Activated T-helper 2 cell treated with anti-CD3 and anti-CD28 coated beads, Interferon-gamma antibody, Interleukin-2, Interleukin-4, amounts not matched to agents 10 μg/mL and 5 μg/mL and 100 μg/mL, durations not matched to agents 14 hours and 24 hours and 36 hours (primary cell): Measurements from ENCODE around the gene DIAPH2. TPM values are rescaled to one million over a fixed set of nuclear protein-coding genes. Genes with fewer than 3 reads are reported as not detected.

Experiments
- DNase-seq: peaks from one replicate; pipeline ENCODE4 v3.0.0; 2021; ENCODE audit warnings: low spot score
- H3K27ac Mint-ChIP-seq: one replicate; pipeline ENCODE4 v1.8.0; 2021; ENCODE audit warnings: mixed read lengths
- H3K27me3 Mint-ChIP-seq: one replicate; pipeline ENCODE4 v1.8.0; 2021; ENCODE audit warnings: low read depth, mixed read lengths
- H3K36me3 Mint-ChIP-seq: one replicate; pipeline ENCODE4 v1.8.0; 2021; ENCODE audit warnings: low read depth, mixed read lengths
- H3K4me1 Mint-ChIP-seq: one replicate; pipeline ENCODE4 v1.8.0; 2021; ENCODE audit warnings: low read depth, mixed read lengths
- H3K4me3 Mint-ChIP-seq: one replicate; pipeline ENCODE4 v1.8.0; 2021; ENCODE audit warnings: low read depth, mild to moderate bottlenecking, moderate library complexity, mixed read lengths
- H3K9me3 Mint-ChIP-seq: one replicate; pipeline ENCODE4 v1.8.0; 2021; ENCODE audit warnings: mixed read lengths
- intact Hi-C: fragments of 100-400 bp; cut with micrococcal nuclease; formaldehyde crosslinking; loops from one replicate; pipeline ENCODE4 v1.15.1; 2023
- total RNA-seq: library from RNA; stranded (reverse); gene quantifications from 2 replicates; pipeline ENCODE4 v1.2.3, GENCODE V29; 2022

Gene DIAPH2
- total RNA-seq, 1 donor from 2014 or later: 14.9 TPM

DNA sequence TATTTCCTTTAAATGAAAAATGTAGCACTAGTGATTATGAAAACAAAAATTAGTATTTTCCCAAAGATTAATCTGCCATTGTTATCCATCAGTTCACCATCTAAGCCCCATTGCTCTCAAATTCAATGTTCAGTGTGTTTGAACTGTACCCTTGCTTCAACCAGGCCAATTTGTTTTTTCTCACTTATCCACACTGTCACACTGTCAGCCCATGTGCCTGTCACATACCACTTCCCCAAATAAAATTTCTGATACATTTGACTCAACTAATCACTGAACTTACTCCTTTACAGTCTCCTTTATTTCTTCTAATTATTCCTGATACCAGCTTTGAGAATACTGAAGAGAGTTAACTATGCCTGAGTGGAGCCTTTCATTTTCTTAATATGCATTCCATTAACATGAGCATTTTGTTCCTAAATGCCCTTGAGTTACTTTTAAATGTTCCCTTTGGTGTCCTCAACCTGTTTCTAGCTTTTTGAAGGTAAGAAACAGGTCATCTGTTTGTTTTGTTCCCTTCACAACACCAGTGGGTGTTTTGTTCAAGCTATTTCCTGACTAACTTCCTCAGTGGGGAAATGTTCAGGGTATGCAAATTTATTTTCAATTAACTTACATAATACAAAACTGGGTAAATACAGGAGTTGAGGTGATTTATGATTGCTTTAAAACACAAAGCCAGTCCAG, 316.2 kb downstream of the DIAPH2 start:
- no peaks in the 10 kb centered on the region for H3K4me1 Mint-ChIP-seq
- H3K9me3 Mint-ChIP-seq: no peaks in the 10 kb centered on the region
- no peak for DNase-seq
- H3K36me3 Mint-ChIP-seq: no peaks in the 10 kb centered on the region
- H3K27me3 Mint-ChIP-seq: no peaks in the 10 kb centered on the region
- no peak overlapping the region for H3K27ac Mint-ChIP-seq
- intact Hi-C loops: no loop called here
- H3K4me3 Mint-ChIP-seq: no peak overlapping the region

DNA sequence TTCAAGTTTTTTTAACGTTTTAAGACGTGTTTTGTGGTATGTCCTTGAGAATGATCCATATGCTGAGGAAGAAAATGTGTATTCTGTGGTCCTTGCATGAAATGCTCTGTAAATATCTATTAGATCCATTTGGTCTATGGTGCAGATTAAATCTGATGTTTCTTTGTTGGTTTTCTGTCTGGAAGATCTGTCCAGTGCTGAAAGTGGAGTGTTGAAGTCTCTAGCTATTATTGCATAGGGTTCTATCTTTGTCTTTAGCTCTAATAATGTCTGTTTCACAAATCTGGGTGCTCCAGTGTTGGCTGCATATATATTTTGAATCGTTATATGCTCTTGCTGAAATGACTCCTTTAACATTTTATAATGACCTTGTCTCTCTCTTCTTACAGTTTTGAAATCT, 321.5 kb downstream of the DIAPH2 start:
- Mint-ChIP-seq H3K27me3 (no peaks in the 10 kb centered on the region), H3K4me3 (no peak overlapping the region), H3K4me1 (no peaks in the 10 kb centered on the region), H3K27ac (no peak overlapping the region), H3K9me3 (no peaks in the 10 kb centered on the region), H3K36me3 (no peaks in the 10 kb centered on the region)
- no peak for DNase-seq
- intact Hi-C loops: no loop called here

DNA sequence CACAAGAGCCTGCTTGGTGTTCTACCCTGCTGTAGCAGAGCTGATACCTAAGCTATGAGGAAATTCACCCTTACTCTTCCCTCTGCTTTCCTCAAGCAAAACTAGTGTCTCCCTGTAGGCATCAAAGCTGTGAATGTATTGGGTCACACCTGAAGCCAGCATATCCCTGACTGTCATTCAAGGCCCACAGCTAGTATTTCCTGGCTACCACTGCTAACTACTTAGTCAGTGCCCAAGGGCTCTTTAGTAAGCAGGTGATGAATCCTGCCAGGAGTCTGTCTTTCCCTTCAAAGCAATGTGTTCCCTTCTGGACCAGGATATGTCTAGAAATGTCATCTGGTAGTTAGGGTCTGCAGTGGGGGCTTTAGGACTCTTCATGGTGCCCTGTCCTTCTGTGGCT, 324.7 kb downstream of the DIAPH2 start:
- Mint-ChIP-seq H3K4me1 (no peaks in the 10 kb centered on the region), H3K4me3 (no peak overlapping the region), H3K9me3 (no peaks in the 10 kb centered on the region), H3K36me3 (no peaks in the 10 kb centered on the region), H3K27me3 (no peaks in the 10 kb centered on the region), H3K27ac (no peak overlapping the region)
- no peak for DNase-seq
- intact Hi-C loops: no loop called here

DNA sequence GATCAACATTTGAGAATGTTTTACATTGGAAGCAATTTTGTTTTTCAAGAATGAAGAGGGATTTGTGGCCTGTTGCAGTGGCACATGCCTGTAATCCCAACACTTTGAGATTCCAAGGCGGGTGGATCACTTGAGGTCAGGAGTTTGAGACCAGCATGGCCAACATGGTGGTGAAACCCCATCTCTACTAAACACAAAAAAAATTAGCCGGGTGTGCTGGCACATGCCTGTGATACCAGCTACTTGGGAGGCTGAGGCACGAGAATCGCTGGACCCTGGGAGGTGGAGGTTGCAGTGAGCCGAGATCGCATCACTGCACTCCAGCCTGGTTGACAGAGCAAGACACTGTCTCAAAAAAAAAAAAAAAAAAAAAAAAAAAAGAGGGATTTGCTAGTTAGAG, 326.9 kb downstream of the DIAPH2 start:
- Mint-ChIP-seq H3K9me3 (no peaks in the 10 kb centered on the region), H3K27ac (no peak overlapping the region), H3K27me3 (no peaks in the 10 kb centered on the region), H3K4me3 (no peak overlapping the region), H3K36me3 (no peaks in the 10 kb centered on the region), H3K4me1 (no peaks in the 10 kb centered on the region)
- DNase-seq: no peak
- intact Hi-C loops: no loop called here

DNA sequence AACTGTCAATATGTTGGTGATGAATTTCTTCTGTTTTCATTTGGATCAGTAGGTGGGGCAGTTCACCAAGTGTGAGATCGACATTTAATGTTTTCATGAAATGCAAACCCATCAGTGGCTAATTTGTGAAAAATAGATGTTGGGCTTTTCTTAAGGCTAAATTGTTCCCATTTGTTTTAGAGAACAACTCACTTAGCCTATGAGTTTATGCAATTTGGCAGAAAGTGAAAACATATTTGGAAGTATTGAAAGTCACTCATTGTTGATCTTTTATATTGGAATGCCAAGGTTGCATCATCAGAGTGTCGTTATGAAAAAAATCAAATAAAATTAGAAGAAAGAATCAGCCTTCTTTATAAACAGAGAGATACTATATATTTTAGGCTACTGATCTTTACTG, 331.5 kb downstream of the DIAPH2 start:
- H3K9me3 Mint-ChIP-seq: no peaks in the 10 kb centered on the region
- H3K27ac Mint-ChIP-seq: no peak overlapping the region
- intact Hi-C loops: no loop called here
- H3K36me3 Mint-ChIP-seq: no peaks in the 10 kb centered on the region
- DNase-seq: no peak
- no peaks in the 10 kb centered on the region for H3K4me1 Mint-ChIP-seq
- H3K4me3 Mint-ChIP-seq: no peak overlapping the region
- no peaks in the 10 kb centered on the region for H3K27me3 Mint-ChIP-seq

DNA sequence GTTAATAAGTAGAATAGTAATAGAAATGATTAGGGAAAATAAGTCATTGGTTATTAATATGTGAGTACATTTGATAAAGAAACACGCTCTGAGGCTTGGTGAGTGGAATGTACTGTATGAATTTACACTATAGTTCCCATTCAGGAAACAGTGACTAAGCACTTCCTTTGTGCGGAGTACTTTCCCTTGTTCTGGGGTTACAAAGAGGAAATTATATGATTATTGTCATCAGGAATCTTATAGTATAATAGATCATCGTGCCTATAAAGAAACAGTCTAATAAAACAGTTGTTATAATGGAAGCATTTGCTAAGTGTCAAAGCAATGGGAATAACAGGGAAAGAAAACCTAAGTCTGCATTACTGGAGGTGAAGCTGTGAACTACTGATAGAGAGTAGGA, 337.0 kb downstream of the DIAPH2 start:
- Mint-ChIP-seq H3K4me3 (no peak overlapping the region), H3K27me3 (no peaks in the 10 kb centered on the region), H3K36me3 (no peaks in the 10 kb centered on the region), H3K9me3 (no peaks in the 10 kb centered on the region), H3K4me1 (no peaks in the 10 kb centered on the region), H3K27ac (no peak overlapping the region)
- DNase-seq: no peak
- intact Hi-C loops: loop anchor here (10.0 kb wide), 1 partner anchor 663 kb away; no protein-coding TSS in a partner anchor

DNA sequence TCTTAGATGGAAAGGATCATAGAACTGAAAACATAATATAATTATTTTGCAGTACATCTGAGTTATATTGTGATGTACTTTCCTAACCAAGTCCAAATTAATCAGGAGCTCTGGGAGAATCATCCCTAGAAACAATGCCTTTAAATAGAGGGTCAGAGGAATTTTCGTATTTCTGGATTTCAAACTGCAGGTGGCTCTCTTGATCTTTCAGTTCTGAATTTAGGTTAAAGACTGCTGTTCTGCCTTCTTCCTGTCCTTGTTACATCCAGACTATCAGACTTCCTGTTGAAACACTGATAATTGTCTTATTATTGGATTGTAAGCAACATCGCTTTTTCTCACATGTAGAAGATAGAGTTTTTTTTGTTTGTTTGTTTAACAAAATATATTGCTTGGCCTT, 341.8 kb downstream of the DIAPH2 start:
- Mint-ChIP-seq H3K27me3 (no peaks in the 10 kb centered on the region), H3K36me3 (no peaks in the 10 kb centered on the region), H3K27ac (no peak overlapping the region), H3K4me3 (no peak overlapping the region), H3K9me3 (no peaks in the 10 kb centered on the region), H3K4me1 (peaks cover 8% of the 10 kb centered on the region)
- no peak for DNase-seq
- intact Hi-C loops: loop anchor here (10.0 kb wide), 1 partner anchor 658 kb away; no protein-coding TSS in a partner anchor

DNA sequence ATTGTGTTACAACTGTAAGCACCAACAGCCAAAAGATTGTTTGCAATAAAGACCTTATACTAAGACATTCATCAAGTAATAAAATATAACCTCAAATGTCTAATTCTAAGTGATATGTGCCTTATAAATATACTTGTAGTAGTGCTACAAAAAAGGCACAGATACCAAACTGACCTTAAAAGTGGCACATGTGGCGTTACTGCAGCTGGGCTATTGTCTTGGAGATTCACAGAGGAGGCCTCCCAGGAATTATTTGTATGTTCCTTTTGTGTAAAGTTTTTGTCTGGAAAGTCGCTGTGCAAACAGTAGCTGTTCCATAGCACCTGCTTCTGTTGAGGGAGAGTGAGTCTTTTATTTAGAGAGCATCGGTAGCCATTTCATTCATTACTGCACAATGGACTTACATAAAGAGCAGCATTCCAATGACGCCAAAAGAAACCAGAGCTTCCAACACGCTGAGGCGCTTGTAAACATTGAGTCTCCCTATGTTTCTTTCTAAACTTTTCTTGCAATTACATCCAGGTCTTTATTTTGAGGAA, 342.8 kb downstream of the DIAPH2 start:
- peaks cover 8% of the 10 kb centered on the region for H3K4me1 Mint-ChIP-seq
- no peak for DNase-seq
- H3K4me3 Mint-ChIP-seq: no peak overlapping the region
- H3K27ac Mint-ChIP-seq: no peak overlapping the region
- H3K36me3 Mint-ChIP-seq: no peaks in the 10 kb centered on the region
- intact Hi-C loops: loop anchor here (10.0 kb wide), 1 partner anchor 657 kb away; no protein-coding TSS in a partner anchor
- H3K27me3 Mint-ChIP-seq: no peaks in the 10 kb centered on the region
- H3K9me3 Mint-ChIP-seq: no peaks in the 10 kb centered on the region

DNA sequence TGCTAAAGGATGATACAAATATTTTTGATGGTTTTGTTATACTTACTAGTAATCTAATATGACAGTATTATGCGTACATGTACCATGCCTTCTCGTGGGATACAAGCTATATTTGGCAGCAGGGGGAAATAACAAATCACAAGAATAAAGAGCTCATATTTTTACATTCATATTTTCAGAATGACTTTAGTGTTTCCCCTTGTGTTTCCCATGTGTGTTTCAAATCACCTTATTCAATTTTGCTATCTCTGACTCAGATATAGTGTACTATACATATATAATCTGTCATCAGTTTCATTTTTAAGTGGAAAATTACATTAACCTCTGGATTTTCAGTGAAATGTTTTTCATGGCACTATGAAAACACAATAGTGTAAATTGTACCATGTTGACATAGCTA, 345.8 kb downstream of the DIAPH2 start:
- intact Hi-C loops: loop anchor here (1.0 to 10.0 kb wide), 3 partner anchors 124 to 464 kb away; no protein-coding TSS in a partner anchor

DNA sequence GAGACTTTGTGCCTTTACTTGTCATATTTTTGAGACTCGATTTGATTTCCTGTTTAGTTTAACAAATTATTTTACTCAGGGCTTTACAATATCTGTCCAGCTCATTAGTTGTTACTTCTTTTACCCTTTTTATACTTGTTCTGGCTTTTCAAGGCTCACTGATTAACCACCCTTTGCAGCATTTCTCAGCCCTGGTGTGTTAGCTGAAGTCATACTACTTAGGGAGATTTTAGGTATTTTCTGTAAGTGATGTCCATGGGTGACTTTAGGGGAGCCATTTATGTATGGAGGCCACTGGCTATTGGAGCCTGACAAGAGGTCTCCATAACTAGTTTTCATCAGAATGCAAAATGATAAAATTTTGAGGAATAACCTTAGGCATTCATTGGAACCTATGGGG, 346.3 kb downstream of the DIAPH2 start:
- H3K27ac Mint-ChIP-seq: no peak overlapping the region
- DNase-seq: no peak
- no peaks in the 10 kb centered on the region for H3K36me3 Mint-ChIP-seq
- no peaks in the 10 kb centered on the region for H3K9me3 Mint-ChIP-seq
- H3K27me3 Mint-ChIP-seq: no peaks in the 10 kb centered on the region
- intact Hi-C loops: loop anchor here (1.0 to 10.0 kb wide), 3 partner anchors 124 to 464 kb away; no protein-coding TSS in a partner anchor
- H3K4me1 Mint-ChIP-seq: peaks cover 8% of the 10 kb centered on the region
- H3K4me3 Mint-ChIP-seq: no peak overlapping the region

More for the DNA sequence above, 345.8 kb downstream of the DIAPH2 start:
- Mint-ChIP-seq H3K27me3 (no peaks in the 10 kb centered on the region), H3K4me3 (no peak overlapping the region), H3K9me3 (no peaks in the 10 kb centered on the region), H3K4me1 (peaks cover 8% of the 10 kb centered on the region), H3K27ac (no peak overlapping the region), H3K36me3 (no peaks in the 10 kb centered on the region)
- no peak for DNase-seq

DNA sequence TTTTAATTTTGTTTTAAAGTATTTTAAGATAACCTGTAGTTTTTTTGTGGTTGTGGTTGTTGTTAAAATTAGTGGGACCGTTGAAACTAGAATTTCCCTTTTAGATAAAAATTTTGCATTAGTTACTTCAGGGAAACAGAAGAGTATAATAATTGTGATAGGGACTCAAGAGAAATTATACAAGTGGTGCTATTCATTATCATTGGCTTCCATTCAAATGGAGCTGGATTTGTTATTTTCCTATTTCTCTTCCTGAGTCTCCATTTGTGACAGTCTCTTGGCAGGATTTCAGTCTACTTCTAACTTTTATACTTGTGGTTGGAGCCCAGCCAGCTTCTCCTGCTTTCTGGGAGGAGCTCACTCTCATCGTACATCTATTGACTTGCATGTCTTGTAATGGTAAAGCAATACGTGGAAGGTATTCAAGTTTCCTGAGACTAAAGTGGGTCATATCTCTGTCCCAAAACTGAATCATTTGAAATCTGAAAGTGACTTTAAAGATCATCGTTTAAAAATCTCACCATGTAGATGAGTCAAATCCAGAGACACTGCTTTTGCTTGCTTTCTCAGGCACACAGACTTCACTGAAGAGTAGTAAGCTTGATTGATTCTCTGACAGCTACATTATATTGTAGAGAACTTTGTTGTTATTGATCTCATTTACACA, 354.9 kb downstream of the DIAPH2 start:
- Mint-ChIP-seq H3K4me3 (no peak overlapping the region), H3K27me3 (no peaks in the 10 kb centered on the region), H3K4me1 (peaks cover 16% of the 10 kb centered on the region), H3K36me3 (no peaks in the 10 kb centered on the region), H3K9me3 (no peaks in the 10 kb centered on the region), H3K27ac (peak overlapping the region; percentile 50)
- no peak for DNase-seq
- intact Hi-C loops: loop anchor here (2.0 to 10.0 kb wide), 3 partner anchors 115 to 455 kb away; no protein-coding TSS in a partner anchor

DNA sequence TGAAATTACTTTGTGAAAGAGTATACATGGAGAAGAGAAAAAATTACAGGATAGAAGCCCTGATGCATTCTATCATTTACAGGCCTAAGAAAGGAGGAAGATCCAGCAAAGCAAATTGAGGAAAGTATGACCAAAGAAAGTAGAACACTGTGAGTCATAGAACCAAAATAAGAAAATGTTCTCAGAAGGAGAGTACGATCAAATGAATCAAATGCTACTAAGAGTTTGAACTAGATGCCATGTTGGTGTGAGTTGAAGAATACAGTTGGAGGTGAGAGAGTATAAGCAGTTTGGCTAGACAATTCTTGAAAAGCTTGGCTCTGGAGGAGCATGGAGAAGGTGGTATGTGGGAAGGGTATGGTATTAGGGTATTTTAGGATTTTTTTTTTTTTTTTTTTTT, 360.8 kb downstream of the DIAPH2 start:
- H3K27me3 Mint-ChIP-seq: no peaks in the 10 kb centered on the region
- no peaks in the 10 kb centered on the region for H3K36me3 Mint-ChIP-seq
- H3K4me1 Mint-ChIP-seq: peaks cover 9% of the 10 kb centered on the region
- no peak overlapping the region for H3K4me3 Mint-ChIP-seq
- H3K27ac Mint-ChIP-seq: no peak overlapping the region
- no peaks in the 10 kb centered on the region for H3K9me3 Mint-ChIP-seq
- no peak for DNase-seq
- intact Hi-C loops: loop anchor here (5.0 kb wide), 1 partner anchor 167 kb away; no protein-coding TSS in a partner anchor

DNA sequence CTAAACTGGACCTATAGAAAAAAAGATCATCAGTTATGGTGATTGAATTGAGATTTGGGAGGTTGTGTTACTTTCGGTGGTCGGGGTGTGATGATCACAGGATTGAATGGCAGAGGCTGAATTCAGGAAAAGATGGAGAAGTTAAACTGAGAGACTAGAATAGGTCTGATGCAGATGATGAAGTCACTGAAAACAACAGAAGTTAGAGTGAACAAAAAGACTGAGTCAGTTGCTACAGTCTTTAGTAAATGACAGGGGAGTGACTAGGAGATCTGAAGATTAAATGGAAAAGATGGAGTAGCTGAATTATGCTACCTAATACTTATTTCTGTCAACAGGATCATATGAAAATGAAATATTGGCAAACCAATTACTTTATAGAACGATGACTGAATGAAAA, 362.2 kb downstream of the DIAPH2 start:
- no peaks in the 10 kb centered on the region for H3K27me3 Mint-ChIP-seq
- intact Hi-C loops: loop anchor here (5.0 kb wide), 1 partner anchor 165 kb away; no protein-coding TSS in a partner anchor
- H3K4me3 Mint-ChIP-seq: no peak overlapping the region
- H3K9me3 Mint-ChIP-seq: no peaks in the 10 kb centered on the region
- H3K27ac Mint-ChIP-seq: no peak overlapping the region
- peaks cover 6% of the 10 kb centered on the region for H3K4me1 Mint-ChIP-seq
- no peak for DNase-seq
- H3K36me3 Mint-ChIP-seq: no peaks in the 10 kb centered on the region
